ENCODE measurements around the gene SV2B. TPM values are rescaled to one million over a fixed set of nuclear protein-coding genes. Genes with fewer than 3 reads are reported as not detected.

SV2B gene
- total RNA-seq, 1 donor from 2014 or later, result 0.02 TPM

DNA sequence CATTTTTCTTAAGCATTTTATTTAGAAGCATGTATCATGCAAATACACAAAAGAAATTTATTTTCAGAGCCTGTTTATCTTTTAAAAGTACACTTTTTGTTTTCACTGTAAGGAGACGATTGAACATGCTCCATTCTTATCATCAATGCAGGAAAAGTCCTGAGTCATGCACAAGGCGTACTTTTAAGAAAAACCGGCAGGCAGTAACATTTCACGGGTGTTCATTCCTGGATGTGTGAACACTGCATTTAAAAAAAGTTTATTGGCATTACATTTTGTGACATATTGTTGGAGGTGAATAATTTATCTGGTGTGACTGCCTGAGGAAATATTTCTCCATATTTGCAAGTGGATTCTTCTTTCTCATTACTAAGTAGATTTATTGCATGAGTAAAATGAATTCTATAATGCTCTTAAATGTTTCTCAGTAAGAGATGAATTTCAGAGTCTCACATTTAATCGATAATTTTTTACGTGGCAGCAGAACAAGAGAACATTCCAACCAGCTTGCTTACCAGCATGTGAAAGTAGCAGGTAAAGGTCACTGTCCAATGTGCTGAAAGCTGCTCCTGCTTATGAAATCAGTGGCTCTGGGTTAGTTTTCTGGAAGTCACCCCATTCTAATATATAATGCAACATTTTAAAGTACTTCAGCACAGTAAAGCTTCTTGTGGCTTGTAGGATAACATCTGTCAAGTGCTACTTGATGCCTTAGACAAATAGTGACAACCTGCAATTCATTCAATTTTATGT, 87.0 kb downstream of the SV2B start:
- intact Hi-C loops (cut with micrococcal nuclease), result no loop called here

DNA sequence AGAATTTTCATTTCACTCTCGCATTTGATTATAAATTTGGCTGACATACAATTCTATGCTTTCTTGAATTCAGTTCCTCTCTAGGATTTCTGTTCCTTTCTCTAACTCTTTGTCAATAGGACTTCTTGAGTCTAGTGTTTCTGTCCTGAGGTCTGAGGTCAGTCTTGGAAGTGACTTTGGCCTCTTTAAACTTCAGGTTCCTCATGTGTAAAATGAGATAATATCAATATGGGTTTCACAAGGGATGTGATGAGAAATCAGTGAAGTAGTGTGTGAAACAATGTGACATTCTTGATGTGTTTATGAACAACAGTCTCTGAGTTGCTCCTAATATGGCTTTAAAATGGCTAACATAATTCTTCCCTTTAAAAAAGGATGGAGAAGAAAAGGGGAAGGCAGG, 92.2 kb downstream of the SV2B start:
- intact Hi-C loops (cut with micrococcal nuclease), result no loop called here

DNA sequence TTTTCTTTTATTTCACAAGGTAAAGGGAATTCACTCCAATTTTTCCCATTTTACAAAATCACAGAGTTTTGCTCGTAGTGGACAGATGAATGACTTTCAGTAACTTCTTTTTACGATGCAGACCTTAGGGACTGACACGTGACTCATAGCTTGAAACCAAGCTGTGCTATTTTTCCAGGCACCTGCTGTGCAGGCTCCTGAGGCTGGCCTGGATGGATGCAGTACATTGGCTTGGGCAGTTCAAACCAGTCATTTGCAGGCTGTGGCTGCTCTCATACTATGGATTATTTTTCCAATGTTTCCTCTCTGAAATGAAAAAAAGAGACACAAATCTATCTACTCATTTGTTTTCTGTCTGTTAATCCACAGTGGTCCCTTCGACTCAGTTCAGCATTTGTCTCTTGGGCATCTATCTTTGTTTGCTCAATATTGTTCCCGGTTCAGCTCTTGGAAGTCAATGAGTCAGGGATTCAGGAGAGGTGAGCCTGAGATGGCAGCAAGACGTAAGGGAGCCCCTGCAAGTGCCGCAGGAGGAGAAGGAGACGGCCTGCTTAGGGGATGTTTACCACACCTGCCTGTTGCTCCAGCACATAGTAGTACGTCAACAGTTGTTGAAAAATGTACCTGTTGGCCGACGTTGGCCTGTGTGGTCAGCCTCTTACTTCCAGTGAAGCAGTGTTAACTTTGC, 92.8 kb downstream of the SV2B start:
- intact Hi-C loops (cut with micrococcal nuclease), result no loop called here

DNA sequence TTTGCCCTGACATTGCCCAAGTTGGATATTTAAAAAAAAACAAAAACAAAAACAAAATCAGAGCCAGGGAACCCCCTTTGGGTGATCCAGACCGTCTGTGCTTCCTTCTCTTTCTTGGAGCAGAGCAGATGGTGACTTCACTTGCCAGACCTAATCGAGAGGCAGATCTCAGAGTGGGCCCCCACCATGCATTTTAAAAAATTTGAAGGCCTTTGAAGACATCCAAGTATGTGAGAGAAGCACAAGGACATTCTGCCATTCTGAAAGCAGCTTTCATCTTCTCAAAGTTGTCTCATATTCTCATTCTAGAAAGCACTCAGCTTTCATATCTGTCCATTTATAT, 93.3 kb downstream of the SV2B start:
- intact Hi-C loops (cut with micrococcal nuclease), result no loop called here

DNA sequence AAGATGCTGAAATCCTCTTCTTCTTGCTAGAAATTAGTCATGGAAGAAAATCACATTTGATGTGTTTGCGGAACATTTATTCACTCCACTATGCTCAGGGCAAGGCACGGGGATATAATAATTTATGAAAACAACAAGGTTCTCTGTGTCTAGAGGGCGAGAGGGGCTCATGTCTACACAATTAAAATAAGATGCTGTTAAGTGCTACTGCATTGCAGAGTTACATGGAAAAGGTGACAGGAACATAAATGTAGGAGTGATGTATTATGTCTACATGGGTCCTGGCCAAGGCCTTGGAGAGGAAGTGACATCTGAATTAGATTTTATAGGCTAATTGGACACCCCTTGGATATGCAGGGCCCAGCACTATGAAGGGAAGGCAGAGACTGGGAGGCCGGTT, 96.1 kb downstream of the SV2B start:
- intact Hi-C loops (cut with micrococcal nuclease), result loop anchor here (5.0 kb wide), 1 partner anchor 1866 kb away; no protein-coding TSS in a partner anchor

DNA sequence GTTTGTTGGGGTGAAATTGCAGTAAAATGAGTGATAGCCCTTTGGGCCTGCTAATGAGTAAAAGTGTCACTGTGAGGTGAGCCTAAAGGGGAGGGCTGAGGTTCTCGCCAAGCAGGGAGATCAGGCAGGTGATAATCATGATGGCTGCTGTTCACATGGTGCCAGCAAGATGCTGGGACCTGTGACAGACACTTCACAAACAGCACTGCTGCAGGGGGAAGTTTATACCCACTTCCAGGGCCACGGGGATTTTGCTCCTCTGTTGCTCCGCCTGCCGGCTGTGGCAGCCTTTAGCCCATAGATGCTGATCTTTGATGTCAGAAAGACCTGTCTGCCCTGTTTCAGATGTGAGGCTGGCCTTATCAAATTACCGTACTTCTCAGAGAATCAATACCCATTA, 96.7 kb downstream of the SV2B start:
- intact Hi-C loops (cut with micrococcal nuclease), result loop anchor here (5.0 kb wide), 1 partner anchor 1866 kb away; no protein-coding TSS in a partner anchor

DNA sequence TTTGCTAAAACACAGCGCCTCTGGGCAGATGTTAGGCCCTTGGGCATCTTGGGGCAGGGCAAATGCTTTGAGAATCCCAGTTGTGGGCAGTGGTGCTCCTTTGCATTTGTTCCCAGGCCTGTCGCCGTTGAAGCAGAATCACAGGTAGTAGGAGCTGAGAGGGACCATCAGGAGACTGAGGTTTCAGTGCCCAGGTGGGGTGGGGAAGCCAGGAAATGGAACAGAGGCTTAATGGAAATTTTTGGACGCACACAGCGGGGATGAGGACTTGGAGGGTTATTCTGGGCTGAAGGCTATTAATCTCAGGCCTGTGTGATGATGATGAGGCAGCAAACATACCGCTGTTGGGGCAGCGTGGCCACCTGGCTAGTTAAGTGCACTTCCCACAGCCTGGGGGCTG, 99.5 kb downstream of the SV2B start:
- intact Hi-C loops (cut with micrococcal nuclease), result loop anchor here (5.0 kb wide), 1 partner anchor 1863 kb away; no protein-coding TSS in a partner anchor

DNA sequence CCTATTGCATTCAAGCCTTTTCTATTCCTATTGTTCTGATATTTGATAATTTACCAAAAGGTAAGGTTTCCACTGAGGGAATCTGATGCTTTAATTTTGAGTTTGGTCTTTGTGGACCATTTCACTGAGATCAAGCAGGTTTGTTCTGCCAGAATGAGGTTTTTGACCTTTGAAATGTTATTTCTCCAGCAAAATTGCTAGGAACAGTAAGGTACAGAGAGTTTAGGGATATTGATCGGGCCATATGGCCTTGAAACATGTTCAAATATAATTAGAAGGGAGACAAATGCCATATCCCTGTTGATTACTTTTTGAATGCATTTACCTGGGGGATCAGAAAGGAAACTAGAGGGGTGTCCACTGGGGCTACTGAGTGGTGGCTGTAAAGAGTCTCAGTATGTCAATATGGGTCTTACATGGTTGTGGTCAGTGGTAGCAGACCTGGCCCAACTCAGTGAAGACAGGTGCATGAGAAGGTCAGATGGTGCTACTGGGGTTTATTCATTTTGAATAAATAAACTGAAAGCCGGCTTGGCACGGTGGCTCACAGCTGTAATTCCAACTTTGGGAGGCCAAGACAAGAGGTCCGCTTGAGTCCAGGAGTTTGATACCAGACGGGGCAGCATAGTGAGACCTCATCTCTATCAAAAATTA, 100.2 kb downstream of the SV2B start:
- intact Hi-C loops (cut with micrococcal nuclease), result no loop called here

DNA sequence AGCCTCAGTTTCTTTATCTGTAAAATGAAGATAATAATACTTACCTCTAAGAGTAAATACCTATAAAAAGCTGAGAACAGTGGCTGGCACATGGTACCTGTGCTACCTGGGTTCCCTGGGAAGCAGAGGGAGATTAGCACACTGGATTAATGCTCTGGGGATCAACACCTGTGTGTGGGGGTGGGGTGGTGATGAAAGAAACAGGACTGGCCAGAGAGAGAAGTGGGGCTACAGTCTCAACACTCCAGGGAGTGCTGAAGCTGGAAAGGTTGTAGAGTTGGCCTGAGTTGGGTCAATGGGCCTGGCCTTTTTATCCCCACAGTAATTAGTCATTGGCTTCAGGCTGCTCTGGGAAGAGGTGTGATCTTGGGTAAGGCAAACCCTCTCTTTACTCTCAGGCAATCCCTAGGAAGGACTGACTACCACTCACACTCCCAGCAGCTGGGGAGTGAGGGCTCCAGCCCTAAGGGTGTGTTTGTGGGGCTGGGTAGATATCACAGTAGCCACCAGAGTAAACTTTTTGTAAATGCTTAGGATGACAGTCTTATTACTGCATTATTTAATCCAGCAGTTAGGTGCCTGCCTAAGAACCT, 102.5 kb downstream of the SV2B start:
- intact Hi-C loops (cut with micrococcal nuclease), result no loop called here

DNA sequence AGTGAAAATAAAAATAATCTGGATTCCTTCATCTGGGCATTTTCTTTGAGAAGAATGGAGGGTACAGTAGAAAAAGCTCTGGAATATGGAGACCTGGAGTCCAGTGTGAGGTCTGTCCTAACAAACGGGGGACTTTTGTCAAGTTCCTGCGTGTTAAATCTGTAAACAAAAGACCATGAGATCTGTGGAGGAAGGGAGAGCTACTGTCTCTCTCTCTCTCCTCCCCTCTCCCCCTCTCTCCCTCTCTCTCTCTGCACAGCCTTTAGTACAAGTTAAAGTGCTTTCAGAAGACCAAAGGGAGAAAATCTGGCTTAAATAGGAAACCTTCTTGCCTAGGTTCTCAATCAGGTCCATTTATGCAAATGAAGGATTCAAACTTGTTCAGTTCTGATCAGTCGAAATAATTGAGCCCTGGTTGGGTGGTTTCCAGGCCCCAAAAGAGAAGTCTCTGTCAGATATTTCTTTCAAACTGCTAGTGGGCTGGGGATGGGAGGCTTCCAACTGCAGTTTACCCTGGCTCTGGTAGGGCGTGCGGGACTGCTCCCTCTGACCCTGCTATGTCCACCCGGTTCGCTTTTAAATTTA, 103.7 kb downstream of the SV2B start:
- intact Hi-C loops (cut with micrococcal nuclease), result no loop called here

DNA sequence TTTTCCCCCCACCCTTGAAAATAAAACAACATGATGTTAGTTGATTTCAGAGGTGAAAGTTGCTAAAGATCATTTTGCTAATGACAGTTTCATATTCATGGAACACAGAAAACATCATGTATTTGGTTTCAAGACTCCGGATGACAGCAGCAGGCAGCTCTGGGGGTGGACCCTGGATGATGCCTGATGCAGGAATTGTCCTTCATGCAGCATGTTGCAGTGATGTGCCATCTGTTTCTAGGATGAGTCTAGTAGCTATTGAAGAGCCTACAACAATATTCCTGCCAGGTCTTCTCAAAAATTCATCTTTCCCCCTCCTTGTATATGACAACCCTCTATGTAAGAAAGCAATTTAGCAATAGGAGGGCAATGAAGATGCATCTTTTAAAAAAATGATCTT, 108.3 kb downstream of the SV2B start:
- intact Hi-C loops (cut with micrococcal nuclease), result no loop called here

DNA sequence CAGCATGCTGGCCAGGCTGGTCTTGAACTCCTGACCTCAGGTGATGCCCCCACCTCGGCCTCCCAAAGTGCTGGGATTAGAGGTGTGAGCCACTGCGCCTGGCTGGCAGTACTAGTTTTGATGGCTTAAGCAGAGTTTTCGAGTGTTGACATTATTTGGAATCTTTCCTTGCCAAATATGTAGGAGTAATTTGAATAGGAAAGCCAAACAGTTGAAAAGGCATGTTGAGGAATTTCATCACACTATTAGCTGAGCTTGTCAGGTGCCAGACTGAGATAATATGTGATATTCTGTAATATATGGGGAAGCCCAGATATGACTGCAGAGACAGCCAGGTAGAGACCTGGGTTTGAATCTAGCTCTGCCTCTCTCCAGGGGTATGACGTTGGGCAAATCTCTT, 109.3 kb downstream of the SV2B start:
- intact Hi-C loops (cut with micrococcal nuclease), result no loop called here

DNA sequence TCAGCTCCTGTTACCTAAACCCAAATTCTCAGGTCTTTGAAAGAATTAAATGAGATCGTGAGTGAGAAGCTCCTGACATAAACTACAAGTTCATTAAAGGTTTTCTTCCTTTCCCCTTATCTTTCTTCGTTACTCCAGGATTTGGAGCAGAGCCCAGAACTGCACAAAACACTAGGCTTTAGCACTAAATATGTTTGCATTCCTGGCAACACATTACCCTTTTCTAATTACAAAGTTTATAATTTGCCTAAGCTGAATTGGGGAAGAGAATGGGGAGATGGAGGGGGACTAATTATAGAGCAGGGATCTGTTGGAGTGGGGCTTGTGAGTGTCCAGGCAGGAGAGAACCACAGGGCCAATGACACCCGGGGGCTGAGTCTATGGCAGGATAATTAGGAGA, 109.7 kb downstream of the SV2B start:
- intact Hi-C loops (cut with micrococcal nuclease), result no loop called here

DNA sequence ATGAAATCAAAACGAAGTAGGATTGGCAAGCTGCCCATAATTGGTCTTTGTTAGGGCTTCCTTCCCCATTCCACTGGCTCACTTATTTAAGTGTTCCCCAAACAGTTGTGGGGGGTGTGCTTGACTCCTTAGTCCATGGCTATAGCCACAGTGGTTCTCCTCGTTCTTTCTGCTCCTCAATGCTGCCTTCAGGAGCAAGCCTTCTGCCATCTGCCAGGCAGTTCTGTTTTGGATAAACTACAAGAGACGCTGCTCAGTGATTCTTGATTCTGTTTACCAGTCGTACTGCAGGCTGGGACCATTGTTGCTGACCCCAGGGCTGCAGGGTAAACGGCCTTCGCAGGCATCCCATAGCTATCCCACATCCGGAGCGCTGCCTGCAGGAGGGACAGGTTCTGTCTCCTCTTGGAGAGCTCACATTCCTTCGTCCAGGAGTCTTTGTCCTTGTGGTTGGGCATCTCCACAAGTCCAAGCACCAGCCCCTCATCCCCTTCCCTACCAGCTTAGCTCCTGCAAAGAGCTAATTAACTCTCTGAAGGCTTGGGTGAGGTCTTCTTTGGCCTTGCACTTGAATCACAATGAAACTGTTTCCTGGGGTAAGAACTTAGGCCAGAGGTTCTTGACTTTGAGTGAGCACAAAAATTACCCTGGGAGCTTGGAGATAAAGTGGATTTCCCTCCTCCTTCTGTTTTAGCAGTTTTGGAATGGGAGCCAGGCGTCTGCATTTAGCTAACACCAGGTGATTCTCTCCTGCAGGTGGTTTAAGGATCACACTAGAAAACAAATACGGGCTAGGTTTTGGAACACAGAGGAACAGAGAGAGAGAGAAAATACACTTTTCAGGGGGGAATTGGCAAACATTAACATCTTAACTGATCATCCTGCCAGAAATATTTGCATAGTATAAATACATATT, 114.9 kb downstream of the SV2B start:
- intact Hi-C loops (cut with micrococcal nuclease), result no loop called here

DNA sequence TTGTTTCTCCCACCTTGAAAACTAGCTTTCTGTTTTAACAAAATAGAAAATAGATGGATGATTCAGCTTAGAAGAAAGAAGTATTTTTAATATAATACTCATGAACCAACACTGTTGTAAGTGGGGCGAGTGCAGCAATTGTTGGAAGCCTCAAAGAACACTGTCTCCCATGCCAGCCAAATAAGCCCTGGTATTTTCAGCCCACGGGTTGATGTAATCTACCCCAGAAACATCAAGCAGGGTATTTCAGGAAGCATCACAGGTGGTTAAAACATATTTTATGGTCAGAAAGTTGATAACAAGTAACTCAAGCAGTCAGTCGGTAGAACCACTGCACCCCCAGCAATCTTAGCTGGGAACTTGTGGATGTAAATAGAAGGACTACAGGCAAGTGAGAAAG, 115.9 kb downstream of the SV2B start:
- intact Hi-C loops (cut with micrococcal nuclease), result no loop called here

DNA sequence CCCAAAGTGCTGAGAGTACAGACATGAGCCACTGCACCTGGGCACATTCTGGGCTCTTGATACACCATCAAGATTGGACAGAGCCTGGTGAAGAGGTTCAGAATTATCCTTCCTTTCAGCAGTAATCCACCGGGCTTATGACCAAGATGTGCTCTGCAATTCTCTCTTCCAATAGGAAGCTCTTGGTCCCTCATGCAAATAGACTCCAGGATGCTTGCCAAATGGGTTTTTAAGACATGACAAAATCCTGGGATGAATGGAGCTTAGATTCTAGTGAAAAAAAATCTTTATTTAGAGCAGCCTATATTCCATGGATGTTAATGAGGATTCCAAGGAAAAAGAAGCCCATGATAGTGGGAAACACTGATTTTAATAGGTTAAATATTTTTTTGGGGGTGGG, 119.1 kb downstream of the SV2B start:
- intact Hi-C loops (cut with micrococcal nuclease), result no loop called here

DNA sequence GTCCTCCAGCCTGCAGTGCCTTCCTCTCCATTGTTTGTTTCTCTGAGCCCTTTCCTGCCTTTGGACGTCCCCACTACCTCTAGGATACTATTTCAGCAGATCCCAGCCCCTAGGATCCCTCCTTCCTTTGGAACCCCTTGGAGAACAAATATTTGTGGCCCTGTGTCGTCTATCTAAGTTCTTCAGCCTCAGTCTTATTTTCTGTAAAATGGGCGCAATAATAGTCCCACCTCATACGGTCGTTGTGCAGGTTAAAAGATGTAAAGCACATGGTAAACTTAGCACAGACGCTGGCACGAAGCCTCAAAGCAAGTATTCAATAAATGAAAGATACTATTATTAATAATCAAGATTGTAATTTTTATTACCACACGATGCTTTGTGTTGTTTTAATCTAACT, 122.0 kb downstream of the SV2B start:
- intact Hi-C loops (cut with micrococcal nuclease), result no loop called here

DNA sequence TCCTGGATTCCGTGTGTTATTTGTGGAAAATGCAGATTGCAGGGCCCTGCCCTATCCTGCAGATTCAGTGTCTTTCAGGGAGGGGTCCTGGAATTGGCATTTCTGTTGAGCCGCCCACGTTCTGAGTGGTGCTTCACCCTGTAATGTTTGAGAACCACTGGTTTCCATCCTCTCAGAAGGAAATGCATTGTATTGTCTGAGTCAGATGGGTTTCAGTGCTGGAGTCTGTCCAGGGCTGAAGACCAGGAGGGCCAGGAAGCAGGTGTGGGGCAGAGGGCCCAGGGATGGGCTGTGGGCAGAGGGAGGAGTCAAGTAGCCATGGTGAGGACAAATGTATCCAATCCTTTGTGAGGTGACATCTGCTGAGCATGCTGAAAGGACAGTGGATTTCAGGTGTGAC, 123.8 kb downstream of the SV2B start:
- intact Hi-C loops (cut with micrococcal nuclease), result loop anchor here (1.0 kb wide), 1 partner anchor 168 kb away; no protein-coding TSS in a partner anchor

DNA sequence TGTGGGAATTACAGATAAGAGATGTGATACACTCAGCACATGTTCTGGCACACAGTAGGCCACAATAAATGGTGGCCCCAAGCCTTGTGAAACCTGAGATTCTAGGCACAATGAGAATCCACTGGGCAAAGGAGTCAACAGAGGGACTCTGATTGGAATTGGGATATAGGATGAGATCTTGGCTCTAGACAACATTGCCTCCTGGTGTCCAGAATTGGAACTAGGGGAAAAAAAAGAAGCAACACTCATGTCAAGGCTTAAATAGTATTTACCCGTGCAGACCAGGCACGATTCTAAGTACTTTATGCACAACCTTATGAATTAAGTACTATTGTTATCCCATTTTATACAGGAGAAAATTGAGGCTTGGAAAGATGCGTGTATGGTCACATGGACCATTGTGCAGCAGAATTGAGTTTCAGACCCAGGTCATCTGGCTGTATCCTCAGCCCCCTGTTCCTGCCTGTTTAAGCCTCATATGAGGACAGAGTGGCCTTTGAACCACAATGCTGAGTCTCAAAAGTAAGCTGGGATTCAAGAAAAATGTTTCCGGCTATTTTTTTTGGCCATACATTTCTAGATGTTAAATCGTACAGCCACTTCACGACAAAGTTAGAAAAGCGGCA, 124.8 kb downstream of the SV2B start:
- intact Hi-C loops (cut with micrococcal nuclease), result loop anchor here (1.0 kb wide), 1 partner anchor 169 kb away; no protein-coding TSS in a partner anchor

DNA sequence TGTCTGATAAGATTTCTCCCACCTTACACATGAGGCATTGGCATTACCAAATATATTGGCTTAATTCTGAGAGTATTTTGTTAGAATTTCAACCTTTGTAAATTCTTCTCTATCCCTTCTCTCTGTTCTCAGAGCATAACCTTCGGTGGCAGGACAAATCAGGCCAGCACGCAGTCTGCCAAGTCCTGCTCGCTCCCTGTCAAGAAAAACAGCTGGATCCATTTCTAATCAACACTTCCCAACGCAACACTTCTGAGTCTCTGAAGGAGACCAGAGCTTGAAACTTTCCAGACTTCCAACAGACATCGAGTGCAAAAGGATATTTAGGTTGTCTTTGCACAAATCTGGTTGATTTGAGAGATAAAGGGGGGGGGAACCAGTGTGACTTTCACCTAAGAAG, 125.7 kb downstream of the SV2B start:
- intact Hi-C loops (cut with micrococcal nuclease), result no loop called here

Measured in T-helper 1 cell treated with Interleukin-12 subunit alpha and Interleukin-12 subunit beta and Interleukin-4 antibody, amounts not matched to agents 30 ng/mL and 1 ng/mL, for 36 hours (primary cell).